AG10803 (cell line): ENCODE data around the gene GPR17.

ENCODE experiments used
- DNase-seq: peaks from one replicate; pipeline ENCODE4 v3.0.0; 2010; ENCODE audit warnings: low read depth
- H3K4me3 ChIP-seq: 2 replicates; pipeline ENCODE4 v1.5.1; 2011; ENCODE audit warnings: mild to moderate bottlenecking, low read length, control low read depth
- TF ChIP-seq, protein P1 (sequence below): conservative IDR thresholded peaks from 2 replicates; pipeline ENCODE4 v1.5.1; 2011; ENCODE audit warnings: mild to moderate bottlenecking, low read length, control low read depth, inconsistent platforms

Gene GPR17

GRCh38 chr2:127654084-127654837 lies 8.3 kb downstream of the GPR17 start:
- no peak overlapping the region for H3K4me3 ChIP-seq
- TF ChIP-seq, protein P1, sequence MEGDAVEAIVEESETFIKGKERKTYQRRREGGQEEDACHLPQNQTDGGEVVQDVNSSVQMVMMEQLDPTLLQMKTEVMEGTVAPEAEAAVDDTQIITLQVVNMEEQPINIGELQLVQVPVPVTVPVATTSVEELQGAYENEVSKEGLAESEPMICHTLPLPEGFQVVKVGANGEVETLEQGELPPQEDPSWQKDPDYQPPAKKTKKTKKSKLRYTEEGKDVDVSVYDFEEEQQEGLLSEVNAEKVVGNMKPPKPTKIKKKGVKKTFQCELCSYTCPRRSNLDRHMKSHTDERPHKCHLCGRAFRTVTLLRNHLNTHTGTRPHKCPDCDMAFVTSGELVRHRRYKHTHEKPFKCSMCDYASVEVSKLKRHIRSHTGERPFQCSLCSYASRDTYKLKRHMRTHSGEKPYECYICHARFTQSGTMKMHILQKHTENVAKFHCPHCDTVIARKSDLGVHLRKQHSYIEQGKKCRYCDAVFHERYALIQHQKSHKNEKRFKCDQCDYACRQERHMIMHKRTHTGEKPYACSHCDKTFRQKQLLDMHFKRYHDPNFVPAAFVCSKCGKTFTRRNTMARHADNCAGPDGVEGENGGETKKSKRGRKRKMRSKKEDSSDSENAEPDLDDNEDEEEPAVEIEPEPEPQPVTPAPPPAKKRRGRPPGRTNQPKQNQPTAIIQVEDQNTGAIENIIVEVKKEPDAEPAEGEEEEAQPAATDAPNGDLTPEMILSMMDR = no peak
- no peak for DNase-seq

DNA sequence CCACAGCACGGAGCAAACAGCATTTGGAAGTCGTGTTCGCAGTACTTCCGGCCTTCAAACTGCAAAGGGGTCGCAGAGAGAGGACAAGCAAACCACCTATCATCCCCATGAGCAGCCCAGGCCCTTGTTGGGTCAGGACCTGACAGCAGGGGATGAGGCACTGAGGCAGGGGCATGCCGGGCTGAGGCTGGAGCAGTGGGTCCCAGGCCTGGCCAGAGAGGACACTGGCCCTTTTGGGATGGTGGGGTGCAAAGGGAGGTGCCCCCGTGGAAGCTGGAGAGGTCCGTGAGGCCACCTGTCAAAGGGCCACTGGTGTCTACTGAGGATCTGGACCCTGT lies 8.9 kb downstream of the GPR17 start:
- TF ChIP-seq, protein P1 = no peak
- DNase-seq = no peak

GRCh38 chr2:127655209-127656073 lies 9.5 kb downstream of the GPR17 start:
- no peak for DNase-seq
- H3K4me3 ChIP-seq = no peak overlapping the region
- TF ChIP-seq, protein P1 = no peak

More for the DNA sequence above, 8.9 kb downstream of the GPR17 start:
- no peak overlapping the region for H3K4me3 ChIP-seq

- DNase-seq = no peak
- H3K4me3 ChIP-seq = no peak overlapping the region
- TF ChIP-seq, protein P1 = no peak
Measured at GRCh38 chr2:127656569-127657231, 10.7 kb downstream of the GPR17 start.

DNA sequence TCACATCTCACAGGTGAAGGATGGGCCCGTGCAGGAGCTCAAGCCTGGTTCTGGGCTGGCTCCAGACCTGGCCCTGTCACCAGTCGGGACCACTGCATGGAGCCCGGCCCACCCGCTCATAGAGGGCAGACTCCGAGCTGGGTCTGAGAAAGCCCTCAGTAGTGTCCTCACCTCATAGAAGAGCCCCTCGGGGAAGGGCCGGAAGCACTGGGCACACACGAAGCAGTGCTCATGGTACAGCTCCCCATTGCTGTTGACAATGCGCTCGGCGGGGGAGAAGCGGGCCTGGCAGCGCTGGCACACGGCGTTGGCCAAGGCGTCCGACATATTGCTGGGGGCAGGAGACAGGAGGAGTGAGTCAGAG lies 11.3 kb downstream of the GPR17 start:
- no peak for DNase-seq
- TF ChIP-seq, protein P1 = no peak
- no peak overlapping the region for H3K4me3 ChIP-seq

- H3K4me3 ChIP-seq = no peak overlapping the region
- DNase-seq = no peak
- TF ChIP-seq, protein P1 = no peak
Measured at GRCh38 chr2:127658146-127658545, 12.2 kb downstream of the GPR17 start.
